WI38 (cell line): ENCODE results near the gene ACACB.

Source experiments
- H3K4me3 ChIP-seq: 2 replicates; pipeline ENCODE4 v1.5.1; 2011; ENCODE audit warnings: low read depth, mild to moderate bottlenecking, control low read depth, low read length
- TF ChIP-seq, protein P1 (sequence below): IDR thresholded peaks from 2 replicates; pipeline ENCODE4 v1.5.1; 2012; ENCODE audit warnings: low read depth, mild to moderate bottlenecking, control low read depth, low read length

Gene ACACB

DNA sequence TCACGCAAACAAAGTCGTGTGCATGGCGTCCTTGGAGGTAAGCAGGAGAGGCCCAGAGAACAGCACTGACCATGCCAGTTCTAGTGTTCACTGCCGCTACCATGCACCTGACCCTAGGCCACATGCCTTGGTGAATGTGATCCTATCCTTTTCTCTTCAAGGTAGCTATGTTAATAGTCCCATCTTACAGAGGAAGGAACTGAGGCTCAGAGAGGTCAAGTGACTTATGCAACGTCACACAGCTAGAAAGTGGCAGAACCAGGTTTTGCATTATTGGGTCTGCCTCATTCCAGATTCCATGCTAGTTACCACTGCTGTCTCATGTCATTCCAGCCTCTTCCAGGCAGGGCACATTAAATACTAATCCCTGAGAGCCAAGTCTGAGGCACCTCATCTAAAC lies 107.5 kb downstream of the ACACB start:
- no peak overlapping the region for H3K4me3 ChIP-seq
- TF ChIP-seq, protein P1, sequence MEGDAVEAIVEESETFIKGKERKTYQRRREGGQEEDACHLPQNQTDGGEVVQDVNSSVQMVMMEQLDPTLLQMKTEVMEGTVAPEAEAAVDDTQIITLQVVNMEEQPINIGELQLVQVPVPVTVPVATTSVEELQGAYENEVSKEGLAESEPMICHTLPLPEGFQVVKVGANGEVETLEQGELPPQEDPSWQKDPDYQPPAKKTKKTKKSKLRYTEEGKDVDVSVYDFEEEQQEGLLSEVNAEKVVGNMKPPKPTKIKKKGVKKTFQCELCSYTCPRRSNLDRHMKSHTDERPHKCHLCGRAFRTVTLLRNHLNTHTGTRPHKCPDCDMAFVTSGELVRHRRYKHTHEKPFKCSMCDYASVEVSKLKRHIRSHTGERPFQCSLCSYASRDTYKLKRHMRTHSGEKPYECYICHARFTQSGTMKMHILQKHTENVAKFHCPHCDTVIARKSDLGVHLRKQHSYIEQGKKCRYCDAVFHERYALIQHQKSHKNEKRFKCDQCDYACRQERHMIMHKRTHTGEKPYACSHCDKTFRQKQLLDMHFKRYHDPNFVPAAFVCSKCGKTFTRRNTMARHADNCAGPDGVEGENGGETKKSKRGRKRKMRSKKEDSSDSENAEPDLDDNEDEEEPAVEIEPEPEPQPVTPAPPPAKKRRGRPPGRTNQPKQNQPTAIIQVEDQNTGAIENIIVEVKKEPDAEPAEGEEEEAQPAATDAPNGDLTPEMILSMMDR, result no peak

DNA sequence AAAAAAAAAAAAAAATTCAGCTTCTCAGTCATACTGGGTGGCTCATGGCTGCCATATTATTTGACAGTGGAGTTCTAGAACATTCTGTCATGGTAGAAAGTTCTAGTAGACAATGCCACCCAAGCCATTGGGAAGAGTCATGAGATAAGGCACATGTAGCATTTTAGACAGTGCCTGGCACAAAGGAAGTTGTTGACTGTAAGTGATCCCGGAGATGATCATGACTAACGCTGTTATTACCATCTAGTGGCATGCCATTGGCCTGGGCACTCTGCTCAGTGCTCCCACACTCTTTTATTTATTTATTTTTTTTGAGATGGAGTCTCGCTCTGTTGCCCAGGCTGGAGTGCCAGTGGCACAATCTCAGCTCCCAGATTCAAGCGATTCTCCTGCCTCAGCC lies 112.3 kb downstream of the ACACB start:
- TF ChIP-seq, protein P1, result no peak
- H3K4me3 ChIP-seq, result no peak overlapping the region

DNA sequence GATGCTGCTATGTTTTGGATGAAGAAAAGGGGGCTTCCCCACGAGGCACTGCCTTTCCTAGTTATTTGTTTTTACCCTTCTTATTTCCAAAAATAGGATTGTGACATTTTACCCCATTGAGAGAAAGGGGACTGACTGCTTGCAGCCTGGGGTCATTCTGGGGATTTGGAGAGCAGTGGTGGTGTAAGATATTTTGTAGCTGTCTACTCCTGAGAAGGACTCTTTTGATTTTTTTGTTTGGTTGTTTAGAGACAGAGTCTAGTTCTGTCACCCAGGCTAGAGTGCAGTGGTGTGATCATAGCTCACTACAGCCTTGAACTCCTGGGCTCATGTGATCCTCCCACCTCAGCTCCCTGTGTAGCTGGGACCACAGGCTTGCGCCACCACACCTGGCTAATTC lies 113.8 kb downstream of the ACACB start:
- TF ChIP-seq, protein P1, result no peak
- no peak overlapping the region for H3K4me3 ChIP-seq

DNA sequence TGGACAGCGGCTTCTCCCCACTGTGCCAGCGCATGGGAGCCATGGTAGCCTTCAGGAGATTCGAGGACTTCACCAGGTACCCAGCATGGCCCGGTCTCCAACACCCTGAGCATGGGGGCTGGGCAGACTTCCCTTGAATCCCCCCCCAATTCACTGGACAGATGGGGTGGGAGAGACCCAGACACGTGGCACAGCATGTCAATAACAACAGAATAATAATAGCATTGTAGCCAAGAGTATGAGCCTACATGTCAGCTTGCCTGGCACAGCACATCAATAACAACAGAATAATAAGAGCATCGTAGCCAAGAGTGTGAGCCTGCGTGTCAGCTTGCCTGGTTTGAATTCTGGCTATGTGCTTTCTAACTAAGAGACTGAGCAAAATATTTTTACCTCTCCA lies 116.3 kb downstream of the ACACB start:
- TF ChIP-seq, protein P1, result no peak
- H3K4me3 ChIP-seq, result no peak overlapping the region

DNA sequence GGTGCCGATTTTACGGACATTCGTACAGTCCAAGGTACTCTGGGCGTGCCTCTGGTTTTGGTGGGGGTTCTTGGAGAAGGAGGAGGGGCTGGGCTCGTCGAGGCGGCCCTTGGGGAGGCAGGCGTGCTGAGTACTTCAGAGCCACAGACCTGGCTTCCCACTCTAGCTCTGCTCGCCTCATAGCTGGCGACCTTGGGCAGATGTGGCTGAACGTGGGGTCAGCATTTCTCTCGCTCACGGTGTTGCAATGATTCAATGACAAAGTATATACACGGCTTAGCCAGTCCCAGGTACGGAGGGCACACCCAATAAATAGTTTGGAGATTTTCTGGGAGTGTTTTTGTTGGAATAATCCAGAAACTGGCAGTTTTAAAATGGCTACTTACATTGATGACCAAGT lies 117.6 kb downstream of the ACACB start:
- TF ChIP-seq, protein P1, result no peak
- H3K4me3 ChIP-seq, result no peak overlapping the region

DNA sequence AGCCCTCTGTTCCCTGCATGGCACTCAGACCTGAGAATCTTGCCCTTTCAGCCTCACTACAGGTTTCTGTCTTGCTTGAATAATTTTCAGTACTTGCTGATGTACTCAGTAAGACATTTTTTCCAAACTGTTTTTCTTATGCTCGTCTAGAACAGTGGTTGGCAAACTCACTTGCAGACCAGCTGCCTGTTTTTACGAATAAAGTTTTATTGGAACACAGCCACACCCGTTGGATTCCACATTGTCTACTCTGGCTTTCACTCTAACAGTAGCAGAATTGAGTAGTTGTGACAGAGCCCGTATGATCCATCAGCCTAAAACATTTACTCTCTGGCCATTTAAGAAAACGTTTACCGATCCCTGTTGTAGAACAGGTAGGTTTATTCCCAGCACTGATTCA lies 119.9 kb downstream of the ACACB start:
- TF ChIP-seq, protein P1, result no peak
- H3K4me3 ChIP-seq, result no peak overlapping the region

DNA sequence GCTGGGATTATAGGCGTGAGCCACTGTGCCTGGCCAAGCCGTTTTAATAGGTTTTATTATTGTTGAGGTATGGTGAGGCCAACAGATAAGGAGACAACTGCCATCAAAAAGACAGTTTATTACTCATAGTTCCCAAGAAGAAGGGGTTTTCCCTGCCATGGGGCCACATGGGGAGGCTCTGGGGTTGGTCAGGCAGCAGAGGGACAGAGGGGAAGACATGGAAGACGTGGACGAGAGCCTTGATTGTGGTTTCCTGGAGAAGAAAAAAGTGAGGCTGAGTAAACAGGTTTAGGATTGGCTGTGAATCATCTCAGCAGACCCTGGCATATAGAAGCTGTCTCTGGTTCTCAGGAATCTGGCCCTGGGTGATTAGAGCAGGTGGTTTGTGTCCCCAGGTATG lies 122.8 kb downstream of the ACACB start:
- H3K4me3 ChIP-seq, result no peak overlapping the region
- TF ChIP-seq, protein P1, result no peak

DNA sequence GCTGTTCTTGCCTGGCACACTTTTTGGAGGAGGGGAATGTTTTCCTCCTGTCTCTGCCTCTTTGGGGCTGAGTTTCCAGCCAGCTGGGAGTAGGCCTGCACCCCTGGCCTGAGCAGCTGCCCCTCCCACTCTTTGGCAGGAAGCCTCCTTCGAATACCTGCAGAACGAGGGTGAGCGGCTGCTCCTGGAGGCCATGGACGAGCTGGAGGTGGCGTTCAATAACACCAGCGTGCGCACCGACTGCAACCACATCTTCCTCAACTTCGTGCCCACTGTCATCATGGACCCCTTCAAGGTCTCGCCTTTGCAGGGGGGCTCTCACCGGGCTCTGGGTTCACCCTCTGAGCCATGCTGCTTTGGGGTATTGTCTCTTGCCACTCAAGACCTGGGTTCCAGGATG lies 123.3 kb downstream of the ACACB start:
- TF ChIP-seq, protein P1, result no peak
- no peak overlapping the region for H3K4me3 ChIP-seq
